Colonic mucosa (tissue), 4 donors: ENCODE data around the gene TRO. TPM values are rescaled to one million over a fixed set of nuclear protein-coding genes. Genes with fewer than 3 reads are reported as not detected.

ENCODE experiments used
- DNase-seq: peaks from one replicate; pipeline ENCODE4 v3.0.0-alpha.2; 2020
- H3K27ac ChIP-seq: fragments of 200-600 bp; one replicate; pipeline ENCODE4 v1.8.0; 2021
- H3K27me3 ChIP-seq: fragments of 200-600 bp; one replicate; pipeline ENCODE4 v1.8.0; 2021
- H3K36me3 ChIP-seq: fragments of 200-600 bp; one replicate; pipeline ENCODE4 v1.8.0; 2021
- H3K4me1 ChIP-seq: fragments of 200-600 bp; one replicate; pipeline ENCODE4 v1.8.0; 2021; ENCODE audit warnings: mild to moderate bottlenecking
- H3K4me3 ChIP-seq: fragments of 200-600 bp; one replicate; pipeline ENCODE4 v1.8.0; 2021
- H3K9ac ChIP-seq, 2 donors: one replicate each; pipeline ENCODE4 v1.7.0; 2013; ENCODE audit warnings: control low read depth in 2 of 2, low read depth in 2 of 2, low read length in 2 of 2
- H3K9me3 ChIP-seq: fragments of 200-600 bp; one replicate; pipeline ENCODE4 v1.8.0; 2021
- CTCF ChIP-seq: fragments of 200-600 bp; IDR thresholded peaks from one replicate; pipeline ENCODE4 v1.8.0; 2022; ENCODE audit warnings: antibody characterized with exemption, mild to moderate bottlenecking
- intact Hi-C: fragments of 100-400 bp; cut with DNase I; formaldehyde crosslinking; loops from one replicate; pipeline ENCODE4 v1.14.1; 2022
- total RNA-seq, 2 donors: library from RNA; stranded (reverse); fragmentation: NEBNext Ultra II Directional in 1 of 2; extraction: Animal tissue kit (Norgen Biotek cat#: 25700) in 1 of 2; gene quantifications; one replicate each; pipeline ENCODE4 v1.2.1, GENCODE V29; 2021
- donor health status: healthy.
- donor health status: DM: no; HTN: no; CAD: no.
- donor health status: DM: no; HTN: no; CAD: no.

TRO gene
- total RNA-seq, 2 donors from 2014 or later, result 1.1 to 1.6 TPM

DNA sequence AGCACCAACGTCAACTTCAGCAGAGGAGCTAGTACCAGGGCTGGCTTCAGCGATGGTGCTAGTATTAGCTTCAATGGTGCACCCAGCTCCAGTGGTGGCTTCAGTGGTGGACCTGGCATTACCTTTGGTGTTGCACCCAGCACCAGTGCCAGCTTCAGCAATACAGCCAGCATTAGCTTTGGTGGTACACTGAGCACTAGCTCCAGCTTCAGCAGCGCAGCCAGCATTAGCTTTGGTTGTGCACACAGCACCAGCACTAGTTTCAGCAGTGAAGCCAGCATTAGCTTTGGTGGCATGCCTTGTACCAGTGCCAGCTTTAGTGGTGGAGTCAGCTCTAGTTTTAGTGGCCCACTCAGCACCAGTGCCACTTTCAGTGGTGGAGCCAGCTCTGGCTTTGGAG is 8.3 kb downstream of the TRO start:
- Histone ChIP-seq H3K9me3 (no peaks in the 10 kb centered on the region), H3K27me3 (no peaks in the 10 kb centered on the region), H3K4me3 (no peak overlapping the region), H3K27ac (no peak overlapping the region), H3K36me3 (no peaks in the 10 kb centered on the region), H3K9ac (no peak overlapping the region), H3K4me1 (no peaks in the 10 kb centered on the region)
- DNase-seq, result no peak
- TF ChIP-seq CTCF, result no peak
- intact Hi-C loops, result no loop called here

- no peak overlapping the region for H3K27ac ChIP-seq
- H3K27me3 ChIP-seq, result no peaks in the 10 kb centered on the region
- H3K36me3 ChIP-seq, result no peaks in the 10 kb centered on the region
- no peak for TF ChIP-seq CTCF
- H3K9ac ChIP-seq, result no peak overlapping the region
- no peak for DNase-seq
- no peaks in the 10 kb centered on the region for H3K4me1 ChIP-seq
- intact Hi-C loops, result no loop called here
- no peaks in the 10 kb centered on the region for H3K9me3 ChIP-seq
- no peak overlapping the region for H3K4me3 ChIP-seq
Measured at GRCh38 chrX:54930291-54931049, 9.8 kb downstream of the TRO start.

DNA sequence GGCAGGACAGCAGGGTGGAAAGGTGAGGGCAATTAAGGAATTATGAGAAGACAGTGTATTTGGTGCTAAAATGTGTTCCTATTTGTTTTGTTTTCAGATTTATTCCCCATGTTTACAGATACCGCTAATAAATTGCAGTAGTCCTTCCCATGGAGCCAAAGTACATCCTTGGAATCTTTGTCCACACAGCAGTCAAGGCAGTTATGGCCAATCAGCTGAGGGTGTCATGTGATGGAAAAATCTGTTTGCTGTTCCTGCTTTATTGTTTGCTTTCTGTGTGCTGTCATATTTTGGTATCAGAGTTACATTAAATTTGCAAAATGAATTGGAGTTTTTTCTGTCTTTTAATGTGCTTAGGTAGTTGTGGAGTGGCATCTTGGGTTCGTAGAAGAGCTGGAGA is 10.5 kb downstream of the TRO start:
- no peak for TF ChIP-seq CTCF
- intact Hi-C loops, result no loop called here
- H3K27me3 ChIP-seq, result no peaks in the 10 kb centered on the region
- H3K9me3 ChIP-seq, result no peaks in the 10 kb centered on the region
- H3K9ac ChIP-seq, result no peak overlapping the region
- DNase-seq, result no peak
- no peak overlapping the region for H3K27ac ChIP-seq
- no peaks in the 10 kb centered on the region for H3K4me1 ChIP-seq
- no peaks in the 10 kb centered on the region for H3K36me3 ChIP-seq
- H3K4me3 ChIP-seq, result no peak overlapping the region

- TF ChIP-seq CTCF, result no peak
- Histone ChIP-seq H3K27me3 (no peaks in the 10 kb centered on the region), H3K4me1 (no peaks in the 10 kb centered on the region), H3K4me3 (no peak overlapping the region), H3K27ac (no peak overlapping the region), H3K9me3 (no peaks in the 10 kb centered on the region), H3K9ac (no peak overlapping the region), H3K36me3 (no peaks in the 10 kb centered on the region)
- intact Hi-C loops, result no loop called here
- no peak for DNase-seq
Measured at GRCh38 chrX:54933150-54933826, 12.7 kb downstream of the TRO start.

- no peaks in the 10 kb centered on the region for H3K4me1 ChIP-seq
- H3K27me3 ChIP-seq, result no peaks in the 10 kb centered on the region
- intact Hi-C loops, result no loop called here
- no peak overlapping the region for H3K27ac ChIP-seq
- H3K9me3 ChIP-seq, result no peaks in the 10 kb centered on the region
- H3K36me3 ChIP-seq, result no peaks in the 10 kb centered on the region
- TF ChIP-seq CTCF, result no peak
- H3K4me3 ChIP-seq, result no peak overlapping the region
- H3K9ac ChIP-seq, result no peak overlapping the region
- no peak for DNase-seq
Measured at GRCh38 chrX:54934058-54934457, 13.4 kb downstream of the TRO start.
